Measurements from ENCODE around the gene COL25A1. TPM values are rescaled to one million over a fixed set of nuclear protein-coding genes. Genes with fewer than 3 reads are reported as not detected.

COL25A1 gene
- total and polyA plus RNA-seq, 2 donors (not counting 3 experiments of a cell fraction or from before 2014, with no cell fraction given) = 0.21 to 3.5 TPM

- Histone ChIP-seq H3K79me2 (ENCODE audit: control insufficient read depth, insufficient read depth, low read length) (no peaks in the 10 kb centered on the region), H3K27ac (ENCODE audit: insufficient read depth, low read depth, low read length) (no peak overlapping the region), H2AFZ (ENCODE audit: low read depth, low read length) (no peak overlapping the region), H4K20me1 (replicated peaks; ENCODE audit: control insufficient read depth, extremely low read depth, insufficient read depth, low read length) (no peaks in the 10 kb centered on the region), H3K4me3 (replicated peaks in 1 of 3; ENCODE audit: insufficient read depth in 1 of 3, low read depth in 1 of 3, low read length in 3 of 3) (no peak overlapping the region), H3K4me1 (ENCODE audit: control insufficient read depth, extremely low read depth, insufficient read depth, low read length) (peaks cover 4% of the 10 kb centered on the region), H3K4me2 (ENCODE audit: insufficient read depth, low read length) (no peak overlapping the region), H3K9me1 (replicated peaks; ENCODE audit: control insufficient read depth, extremely low read depth, insufficient read depth, low read length) (no peaks in the 10 kb centered on the region), H3K9me3 (replicated peaks; ENCODE audit: control insufficient read depth, insufficient read depth, low read length) (no peaks in the 10 kb centered on the region), H3K9ac (replicated peaks; ENCODE audit: extremely low read depth, insufficient read depth, low read length) (no peak overlapping the region), H3K27me3 (ENCODE audit: control insufficient read depth in 2 of 2, insufficient read depth in 2 of 2, low read length in 2 of 2) (no peaks in the 10 kb centered on the region), H3K36me3 (ENCODE audit: control insufficient read depth in 2 of 2, extremely low read depth in 1 of 2, insufficient read depth in 2 of 2, low read length in 2 of 2) (no peaks in the 10 kb centered on the region)
- BruUV-seq (replicated peaks) = no TSS peak
- dilution Hi-C loops (cut with MboI; ENCODE audit: extremely low pct_ligation_motif_present, low sequenced_read_pairs) = no loop called here
- POLR2A ChIA-PET = no interaction called here
- no peak for DNase-seq (ENCODE audit: low read depth, low spot score)
- intact Hi-C loops (cut with micrococcal nuclease) = no loop called here
- FAIRE-seq = no peak
- TF ChIP-seq GATA2 (IDR thresholded peaks at IDR 0.05; ENCODE audit: insufficient read depth, insufficient read length, low read depth, low read length) (no peak), MYC (IDR thresholded peaks at IDR 0.05; ENCODE audit: low read depth, low read length) (no peak), FOS (IDR thresholded peaks at IDR 0.05; ENCODE audit: borderline replicate concordance, insufficient read depth, low read length) (no peak), POLR2A (IDR thresholded peaks at IDR 0.05; ENCODE audit: low read depth, low read length) (no peak), POLR2AphosphoS5 (IDR thresholded peaks at IDR 0.05; ENCODE audit: insufficient read depth, low read depth, low read length) (no peak), EZH2 (IDR thresholded peaks at IDR 0.05; ENCODE audit: borderline replicate concordance, low read depth, low read length, severe bottlenecking) (no peak), CTCF (IDR thresholded peaks at IDR 0.05; ENCODE audit: extremely low read depth in 1 of 2, insufficient read depth in 1 of 2, low read depth in 1 of 2, low read length in 2 of 2) (no peak), MAX (IDR thresholded peaks at IDR 0.05; ENCODE audit: insufficient read depth, insufficient read length) (no peak), JUN (IDR thresholded peaks at IDR 0.05; ENCODE audit: borderline replicate concordance, insufficient read depth, insufficient read length, low read depth) (no peak)
- CTCF ChIA-PET = no interaction called here
Observed at GRCh38 chr4:109206620-109207019, 95.8 kb downstream of the COL25A1 start.
